Hepatocyte (in vitro differentiated cells): Measurements from ENCODE around the gene CD52. TPM values are rescaled to one million over a fixed set of nuclear protein-coding genes. Genes with fewer than 3 reads are reported as not detected.

Source experiments
- DNase-seq: peaks from one replicate; pipeline ENCODE4 v3.0.0-alpha.2; 2016; ENCODE audit warnings: low spot score
- H2AFZ ChIP-seq: fragments of 200-600 bp; sonication (generic); 2 replicates; pipeline ENCODE4 v1.6.0; 2016; ENCODE audit warnings: antibody characterized with exemption, mild to moderate bottlenecking
- H3K27ac ChIP-seq: fragments of 200-600 bp; sonication (generic); 2 replicates; pipeline ENCODE4 v1.5.1; 2016; ENCODE audit warnings: mild to moderate bottlenecking
- H3K27me3 ChIP-seq: fragments of 200-600 bp; sonication (generic); 2 replicates; pipeline ENCODE4 v1.6.1; 2016
- H3K36me3 ChIP-seq: fragments of 200-600 bp; sonication (generic); replicated peaks from 2 replicates; pipeline ENCODE4 v1.5.1; 2016; ENCODE audit warnings: low read depth; ENCODE audit not compliant: insufficient read depth
- H3K4me1 ChIP-seq: fragments of 200-600 bp; sonication (generic); 2 replicates; pipeline ENCODE4 v1.5.1; 2016; ENCODE audit warnings: mild to moderate bottlenecking, moderate library complexity; ENCODE audit not compliant: insufficient read depth
- H3K4me2 ChIP-seq: fragments of 200-600 bp; sonication (generic); 2 replicates; pipeline ENCODE4 v1.6.0; 2016
- H3K4me3 ChIP-seq: fragments of 200-600 bp; sonication (generic); 2 replicates; pipeline ENCODE4 v1.5.1; 2016; ENCODE audit warnings: mild to moderate bottlenecking
- H3K79me2 ChIP-seq: fragments of 200-600 bp; sonication (generic); 2 replicates; pipeline ENCODE4 v1.6.0; 2017; ENCODE audit warnings: mild to moderate bottlenecking
- H3K9me2 ChIP-seq: fragments of 200-600 bp; sonication (generic); replicated peaks from 2 replicates; pipeline ENCODE4 v1.6.0; 2017; ENCODE audit warnings: mild to moderate bottlenecking; ENCODE audit not compliant: insufficient read depth
- H3K9me3 ChIP-seq: fragments of 200-600 bp; sonication (generic); 2 replicates; pipeline ENCODE4 v1.5.1; 2016; ENCODE audit warnings: low read depth, mild to moderate bottlenecking
- H4K20me1 ChIP-seq: fragments of 200-600 bp; sonication (generic); 2 replicates; pipeline ENCODE4 v1.6.0; 2016; ENCODE audit warnings: mild to moderate bottlenecking; ENCODE audit not compliant: insufficient read depth, poor library complexity, severe bottlenecking
- CTCF ChIP-seq: fragments of 200-600 bp; sonication (generic); IDR thresholded peaks from 2 replicates; pipeline ENCODE4 v1.5.1; 2016; ENCODE audit warnings: antibody characterized with exemption, mild to moderate bottlenecking; ENCODE audit not compliant: poor library complexity
- EZH2 ChIP-seq: fragments of 200-600 bp; sonication (generic); IDR thresholded peaks from 2 replicates; pipeline ENCODE4 v1.6.1; 2016; ENCODE audit warnings: antibody characterized with exemption, mild to moderate bottlenecking, borderline replicate concordance
- EZH2phosphoT487 ChIP-seq: fragments of 200-600 bp; sonication (generic); IDR thresholded peaks from one replicate; pipeline ENCODE4 v1.6.1; 2018; ENCODE audit warnings: antibody characterized with exemption, mild to moderate bottlenecking, low read depth, moderate library complexity; ENCODE audit not compliant: unreplicated experiment, severe bottlenecking
- WGBS: methylation state at CpG from one replicate; pipeline ENCODE4 v1.1.6; 2016; ENCODE audit warnings: low lambda C conversion rate; ENCODE audit errors: missing lambda C conversion rate; 5-methylcytosine and 5-hydroxymethylcytosine counted together
- polyA plus RNA-seq: library from polyadenylated mRNA; unstranded; fragments of >200 nt; fragmentation: Nextera tagmentation; extraction: Ambion mirVana; gene quantifications from 2 replicates; pipeline ENCODE4 v1.2.1, GENCODE V29; 2016
- total RNA-seq: library from RNA; depleted of rRNA; stranded (reverse); fragments of >200 nt; gene quantifications from 2 replicates; pipeline ENCODE4 v1.2.3, GENCODE V29; 2014

The CD52 gene
- total and polyA plus RNA-seq, 2 experiments from 2014 or later, result 3.9 to 8.1 TPM

GRCh38 chr1:26300578-26301275 is 17.0 kb upstream of the CD52 start:
- Histone ChIP-seq H3K4me3 (no peak overlapping the region), H4K20me1 (no peaks in the 10 kb centered on the region), H3K4me2 (no peak overlapping the region), H3K9me3 (no peaks in the 10 kb centered on the region), H3K36me3 (no peaks in the 10 kb centered on the region), H3K27ac (no peak overlapping the region), H2AFZ (no peak overlapping the region), H3K4me1 (peaks cover 3% of the 10 kb centered on the region), H3K9me2 (no peaks in the 10 kb centered on the region), H3K27me3 (no peaks in the 10 kb centered on the region), H3K79me2 (peaks cover 5% of the 10 kb centered on the region)
- 93% methylated on average over 11 of the region's 11 CpGs for WGBS
- TF ChIP-seq CTCF (no peak), EZH2 (no peak), EZH2phosphoT487 (no peak)
- DNase-seq, result no peak

GRCh38 chr1:26302733-26303405 is 14.9 kb upstream of the CD52 start:
- WGBS, result 69% methylated on average over 8 of the region's 8 CpGs
- Histone ChIP-seq H3K9me2 (no peaks in the 10 kb centered on the region), H3K4me3 (no peak overlapping the region), H2AFZ (no peak overlapping the region), H3K27ac (no peak overlapping the region), H3K79me2 (peaks cover 5% of the 10 kb centered on the region), H3K4me2 (no peak overlapping the region), H3K4me1 (peaks cover 6% of the 10 kb centered on the region), H4K20me1 (no peaks in the 10 kb centered on the region), H3K36me3 (no peaks in the 10 kb centered on the region), H3K27me3 (no peaks in the 10 kb centered on the region), H3K9me3 (no peaks in the 10 kb centered on the region)
- DNase-seq, result no peak
- TF ChIP-seq CTCF, result no peak
- TF ChIP-seq EZH2phosphoT487, result no peak
- no peak for TF ChIP-seq EZH2

- 32% methylated on average over 8 of the region's 8 CpGs for WGBS
- DNase-seq, result no peak
- Histone ChIP-seq H3K79me2 (peaks cover 5% of the 10 kb centered on the region), H3K27me3 (no peaks in the 10 kb centered on the region), H3K4me3 (peak overlapping the region; percentile 86), H3K4me2 (peak overlapping the region; percentile 85), H2AFZ (peak overlapping the region; percentile 72), H3K9me3 (no peaks in the 10 kb centered on the region), H3K4me1 (peaks cover 6% of the 10 kb centered on the region), H3K9me2 (no peaks in the 10 kb centered on the region), H3K36me3 (no peaks in the 10 kb centered on the region), H3K27ac (no peak overlapping the region), H4K20me1 (no peaks in the 10 kb centered on the region)
- TF ChIP-seq EZH2, result no peak
These were observed 12.0 kb upstream of the CD52 start for GRCh38 chr1:26305667-26306289.
